ENCODE data around the gene SYNPR. TPM values are rescaled to one million over a fixed set of nuclear protein-coding genes. Genes with fewer than 3 reads are reported as not detected.
A peak's percentile ranks its signal among the peaks of the same experiment; 100 is the strongest.
"Not testable (repeated sequence)": the region's sequence is repeated elsewhere in the genome, so short reads cannot be mapped to it uniquely, and the experiment has no call there.

The SYNPR gene
- total RNA-seq (not detected), polyA plus RNA-seq (not detected), total RNA-seq (0 reads per million in 6 experiments)

GRCh38 chr3:63278171-63279004, at the start of gene SYNPR:
SYNPR (plus strand) TSS chr3:63278308.
- Mint-ChIP-seq H3K27me3 (peaks cover 12 to 50% (median 29%) of the 10 kb centered on the region in 5 donors), H3K4me3 (peak within 1 kb of the TSS in 1 of 10 donors; percentile 29), H3K27ac (peak within 1 kb of the TSS in 1 of 10 donors; percentile 74), H3K36me3 (no peaks in the 10 kb centered on the region), H3K9me3 (peaks cover 0 to 9% (median 2%) of the 10 kb centered on the region in 9 donors), H3K4me1 (peaks cover 0 to 2% (median under 1%) of the 10 kb centered on the region in 4 donors)
- ATAC-seq (no peak), DNase-seq (no peak)
- POLR2A ChIA-PET = no interaction called here

- Mint-ChIP-seq H3K9me3 (no peaks in the 10 kb centered on the region), H3K27me3 (peaks cover 0 to 10% (median 0%) of the 10 kb centered on the region in 5 donors), H3K27ac (no peak overlapping the region), H3K4me3 (no peak overlapping the region), H3K36me3 (no peaks in the 10 kb centered on the region), H3K4me1 (no peaks in the 10 kb centered on the region)
- no peak for ATAC-seq
- DNase-seq = peak in 1 of 10 donors; percentile 0
- POLR2A ChIA-PET = no interaction called here
These were observed 49.4 kb upstream of the SYNPR start for GRCh38 chr3:63228677-63229076.

GRCh38 chr3:63230146-63230545, 48.0 kb upstream of the SYNPR start:
- H3K4me3 Mint-ChIP-seq = no peak overlapping the region
- H3K27me3 Mint-ChIP-seq = peaks cover 0 to 5% (median 0%) of the 10 kb centered on the region in 5 donors
- DNase-seq (no peak), ATAC-seq (no peak)
- no peaks in the 10 kb centered on the region for H3K36me3 Mint-ChIP-seq
- peaks cover 0 to 1% (median 0%) of the 10 kb centered on the region in 9 donors for H3K9me3 Mint-ChIP-seq
- POLR2A ChIA-PET = no interaction called here
- no peaks in the 10 kb centered on the region for H3K4me1 Mint-ChIP-seq
- H3K27ac Mint-ChIP-seq = peak overlapping the region in 1 of 10 donors; percentile 20

GRCh38 chr3:63231643-63232042, 46.5 kb upstream of the SYNPR start:
- DNase-seq (no peak), ATAC-seq (no peak)
- Mint-ChIP-seq H3K36me3 (no peaks in the 10 kb centered on the region), H3K27ac (no peak overlapping the region), H3K4me1 (no peaks in the 10 kb centered on the region), H3K9me3 (peaks cover 0 to 2% (median 0%) of the 10 kb centered on the region in 9 donors), H3K4me3 (no peak overlapping the region), H3K27me3 (no peaks in the 10 kb centered on the region)
- POLR2A ChIA-PET = no interaction called here

- Mint-ChIP-seq H3K9me3 (peaks cover 0 to 2% (median 0%) of the 10 kb centered on the region in 9 donors), H3K27me3 (no peaks in the 10 kb centered on the region), H3K27ac (no peak overlapping the region), H3K4me1 (no peaks in the 10 kb centered on the region), H3K36me3 (no peaks in the 10 kb centered on the region), H3K4me3 (no peak overlapping the region)
- POLR2A ChIA-PET = no interaction called here
- DNase-seq (no peak), ATAC-seq (no peak)
These were observed 45.2 kb upstream of the SYNPR start for GRCh38 chr3:63232764-63233396.

GRCh38 chr3:63240381-63240902, 37.7 kb upstream of the SYNPR start:
- POLR2A ChIA-PET = no interaction called here

GRCh38 chr3:63242124-63242523, 36.0 kb upstream of the SYNPR start:
- no peak overlapping the region for H3K4me3 Mint-ChIP-seq
- POLR2A ChIA-PET = no interaction called here
- peaks cover 4 to 13% (median 7%) of the 10 kb centered on the region in 5 donors for H3K27me3 Mint-ChIP-seq
- no peak overlapping the region for H3K27ac Mint-ChIP-seq
- H3K36me3 Mint-ChIP-seq = no peaks in the 10 kb centered on the region
- ATAC-seq (no peak), DNase-seq (no peak)
- H3K9me3 Mint-ChIP-seq = peaks cover 0 to 11% (median 2%) of the 10 kb centered on the region in 9 donors
- no peaks in the 10 kb centered on the region for H3K4me1 Mint-ChIP-seq

More at GRCh38 chr3:63240381-63240902, 37.7 kb upstream of the SYNPR start:
- DNase-seq = no peak
- Mint-ChIP-seq H3K9me3 (peaks cover 0 to 11% (median 2%) of the 10 kb centered on the region in 9 donors), H3K4me1 (no peaks in the 10 kb centered on the region), H3K4me3 (no peak overlapping the region), H3K27ac (no peak overlapping the region), H3K36me3 (no peaks in the 10 kb centered on the region), H3K27me3 (peaks cover 4 to 12% (median 7%) of the 10 kb centered on the region in 5 donors)
- ATAC-seq = no peak

GRCh38 chr3:63244486-63244885, 33.6 kb upstream of the SYNPR start:
- Mint-ChIP-seq H3K4me1 (no peaks in the 10 kb centered on the region), H3K27me3 (peaks cover 2 to 9% (median 6%) of the 10 kb centered on the region in 5 donors), H3K4me3 (no peak overlapping the region), H3K9me3 (peaks cover 0 to 11% (median 2%) of the 10 kb centered on the region in 9 donors), H3K27ac (no peak overlapping the region), H3K36me3 (no peaks in the 10 kb centered on the region)
- no peak for DNase-seq
- POLR2A ChIA-PET = no interaction called here
- no peak for ATAC-seq

GRCh38 chr3:63245726-63246241, 32.3 kb upstream of the SYNPR start:
- Mint-ChIP-seq H3K4me1 (no peaks in the 10 kb centered on the region), H3K9me3 (peaks cover 0 to 11% (median 0%) of the 10 kb centered on the region in 9 donors), H3K36me3 (no peaks in the 10 kb centered on the region), H3K27me3 (peaks cover 0 to 12% (median 6%) of the 10 kb centered on the region in 5 donors), H3K27ac (no peak overlapping the region), H3K4me3 (no peak overlapping the region)
- no peak for ATAC-seq
- no peak for DNase-seq
- POLR2A ChIA-PET = no interaction called here

- POLR2A ChIA-PET = no interaction called here
- Mint-ChIP-seq H3K36me3 (no peaks in the 10 kb centered on the region), H3K9me3 (peaks cover 0 to 5% (median 0%) of the 10 kb centered on the region in 9 donors), H3K4me1 (no peaks in the 10 kb centered on the region), H3K4me3 (no peak overlapping the region), H3K27ac (no peak overlapping the region), H3K27me3 (peaks cover 0 to 21% (median 6%) of the 10 kb centered on the region in 5 donors)
- DNase-seq (no peak), ATAC-seq (no peak)
These were observed 30.1 kb upstream of the SYNPR start for GRCh38 chr3:63248015-63248414.

- Mint-ChIP-seq H3K9me3 (peaks cover 0 to 6% (median 0%) of the 10 kb centered on the region in 9 donors), H3K27ac (no peak overlapping the region), H3K36me3 (no peaks in the 10 kb centered on the region), H3K4me3 (no peak overlapping the region), H3K4me1 (no peaks in the 10 kb centered on the region), H3K27me3 (peaks cover 0 to 21% (median 4%) of the 10 kb centered on the region in 5 donors)
- DNase-seq (no peak), ATAC-seq (no peak)
- POLR2A ChIA-PET = no interaction called here
These were observed 26.6 kb upstream of the SYNPR start for GRCh38 chr3:63251499-63251898.

GRCh38 chr3:63255819-63256218, 22.3 kb upstream of the SYNPR start:
- POLR2A ChIA-PET, H3K27ac Mint-ChIP-seq, H3K27me3 Mint-ChIP-seq, DNase-seq, H3K4me1 Mint-ChIP-seq, H3K36me3 Mint-ChIP-seq, H3K4me3 Mint-ChIP-seq, ATAC-seq: not testable (repeated sequence)
- peaks cover 0 to 26% (median 3%) of the 10 kb centered on the region in 9 donors for H3K9me3 Mint-ChIP-seq

- Mint-ChIP-seq H3K27ac (no peak overlapping the region), H3K36me3 (no peaks in the 10 kb centered on the region), H3K4me3 (no peak overlapping the region), H3K9me3 (peaks cover 0 to 9% (median 3%) of the 10 kb centered on the region in 9 donors), H3K27me3 (no peaks in the 10 kb centered on the region), H3K4me1 (no peaks in the 10 kb centered on the region)
- POLR2A ChIA-PET = no interaction called here
- no peak for DNase-seq
- no peak for ATAC-seq
These were observed 13.4 kb upstream of the SYNPR start for GRCh38 chr3:63264716-63265115.

Measured in naive thymus-derived CD8-positive, alpha-beta T cell (primary cell).